Right atrium auricular region (tissue), 2 donors: ENCODE results near the gene PLD5. TPM values are rescaled to one million over a fixed set of nuclear protein-coding genes. Genes with fewer than 3 reads are reported as not detected.
"Not testable (repeated sequence)": the region's sequence is repeated elsewhere in the genome, so short reads cannot be mapped to it uniquely, and the experiment has no call there.

Source experiments
- DNase-seq: peaks from one replicate; pipeline ENCODE4 v3.0.0-alpha.2; 2019; ENCODE audit warnings: low spot score
- H3K27ac ChIP-seq, 2 donors: fragments of 200-600 bp; sonication (generic); 1 replicate in 1 of 2; 2 replicates in 1 of 2; pipeline ENCODE4 v1.5.1; 2016 to 2019
- H3K27me3 ChIP-seq, 2 donors: fragments of 200-600 bp; sonication (generic); one replicate each; pipeline versions ENCODE4 v1.5.1 to v1.6.0; 2017 to 2019
- H3K36me3 ChIP-seq: fragments of 200-600 bp; sonication (generic); one replicate; pipeline ENCODE4 v1.5.1; 2016
- H3K4me1 ChIP-seq, 2 donors: fragments of 200-600 bp; sonication (generic); one replicate each; pipeline versions ENCODE4 v1.5.1 to v1.6.0; 2017 to 2019
- H3K4me3 ChIP-seq, 2 donors: fragments of 200-600 bp; sonication (generic); 1 replicate in 1 of 2; 2 replicates in 1 of 2; pipeline ENCODE4 v1.5.1; 2017 to 2019; ENCODE audit warnings: mild to moderate bottlenecking in 1 of 2, moderate library complexity in 1 of 2
- H3K9me3 ChIP-seq, 2 donors: fragments of 200-600 bp; sonication (generic); one replicate each; pipeline ENCODE4 v1.5.1; 2019
- CTCF ChIP-seq, 2 donors: fragments of 200-600 bp; sonication (generic); IDR thresholded peaks; one replicate each; pipeline ENCODE4 v1.5.1; 2019; ENCODE audit warnings: antibody characterized with exemption in 2 of 2
- total RNA-seq, 2 donors: library from RNA; depleted of rRNA; stranded (reverse); fragments of >200 nt; gene quantifications; one replicate each; pipeline ENCODE4 v1.1.0, GENCODE V29; 2016

Gene PLD5
- total RNA-seq, 2 donors from 2014 or later: 0.12 to 0.19 TPM

GRCh38 chr1:242062271-242062670 lies 462.2 kb downstream of the PLD5 start:
- H3K4me3 ChIP-seq: no peak overlapping the region
- no peak overlapping the region for H3K27ac ChIP-seq
- no peaks in the 10 kb centered on the region for H3K27me3 ChIP-seq
- no peaks in the 10 kb centered on the region for H3K36me3 ChIP-seq
- TF ChIP-seq CTCF (IDR thresholded peaks at IDR 0.05): no peak
- DNase-seq: no peak
- H3K9me3 ChIP-seq: no peaks in the 10 kb centered on the region
- no peaks in the 10 kb centered on the region for H3K4me1 ChIP-seq

GRCh38 chr1:242059976-242060375 lies 464.5 kb downstream of the PLD5 start:
- DNase-seq: no peak
- Histone ChIP-seq H3K9me3 (no peaks in the 10 kb centered on the region), H3K4me1 (no peaks in the 10 kb centered on the region), H3K36me3 (no peaks in the 10 kb centered on the region), H3K27ac (no peak overlapping the region), H3K4me3 (no peak overlapping the region), H3K27me3 (no peaks in the 10 kb centered on the region)
- no peak for TF ChIP-seq CTCF (IDR thresholded peaks at IDR 0.05)

GRCh38 chr1:242058582-242058981 lies 465.9 kb downstream of the PLD5 start:
- not testable (repeated sequence) for H3K9me3 ChIP-seq, H3K27me3 ChIP-seq, DNase-seq, H3K27ac ChIP-seq, H3K36me3 ChIP-seq, H3K4me3 ChIP-seq, H3K4me1 ChIP-seq

- not testable (repeated sequence) for H3K9me3 ChIP-seq, H3K4me1 ChIP-seq, H3K27ac ChIP-seq, H3K27me3 ChIP-seq, H3K4me3 ChIP-seq, H3K36me3 ChIP-seq, DNase-seq
Observed at GRCh38 chr1:242058181-242058580, 466.3 kb downstream of the PLD5 start.

- H3K4me1 ChIP-seq: no peaks in the 10 kb centered on the region
- no peak for DNase-seq
- H3K27ac ChIP-seq: no peak overlapping the region
- no peaks in the 10 kb centered on the region for H3K36me3 ChIP-seq
- no peaks in the 10 kb centered on the region for H3K9me3 ChIP-seq
- TF ChIP-seq CTCF (IDR thresholded peaks at IDR 0.05): no peak
- no peaks in the 10 kb centered on the region for H3K27me3 ChIP-seq
- no peak overlapping the region for H3K4me3 ChIP-seq
Observed at GRCh38 chr1:242057745-242058115, 466.8 kb downstream of the PLD5 start.

- Histone ChIP-seq H3K4me3 (no peak overlapping the region), H3K27me3 (no peaks in the 10 kb centered on the region), H3K36me3 (no peaks in the 10 kb centered on the region), H3K9me3 (no peaks in the 10 kb centered on the region), H3K27ac (no peak overlapping the region), H3K4me1 (no peaks in the 10 kb centered on the region)
- no peak for DNase-seq
- TF ChIP-seq CTCF (IDR thresholded peaks at IDR 0.05): no peak
Observed at GRCh38 chr1:242056988-242057744, 467.3 kb downstream of the PLD5 start.

- no peaks in the 10 kb centered on the region for H3K4me1 ChIP-seq
- no peaks in the 10 kb centered on the region for H3K27me3 ChIP-seq
Observed at GRCh38 chr1:242055749-242056320, 468.7 kb downstream of the PLD5 start.

More at GRCh38 chr1:242055749-242056320, 468.7 kb downstream of the PLD5 start:
- DNase-seq: no peak
- H3K27ac ChIP-seq: no peak overlapping the region
- no peak overlapping the region for H3K4me3 ChIP-seq
- H3K9me3 ChIP-seq: no peaks in the 10 kb centered on the region
- no peaks in the 10 kb centered on the region for H3K36me3 ChIP-seq
- TF ChIP-seq CTCF (IDR thresholded peaks at IDR 0.05): no peak
